Jurkat, Clone E6-1 (cell line): ENCODE results near the gene DLG1.
"Not testable (repeated sequence)": the region's sequence is repeated elsewhere in the genome, so short reads cannot be mapped to it uniquely, and the experiment has no call there.

Source experiments
- DNase-seq: peaks from one replicate; pipeline ENCODE4 v3.0.0-alpha.2; 2011; ENCODE audit warnings: low read depth, low spot score
- H3K4me3 ChIP-seq: 2 replicates; pipeline ENCODE4 v1.5.1; 2011; ENCODE audit warnings: mild to moderate bottlenecking, low read length, control low read depth, moderate library complexity

The DLG1 gene

DNA sequence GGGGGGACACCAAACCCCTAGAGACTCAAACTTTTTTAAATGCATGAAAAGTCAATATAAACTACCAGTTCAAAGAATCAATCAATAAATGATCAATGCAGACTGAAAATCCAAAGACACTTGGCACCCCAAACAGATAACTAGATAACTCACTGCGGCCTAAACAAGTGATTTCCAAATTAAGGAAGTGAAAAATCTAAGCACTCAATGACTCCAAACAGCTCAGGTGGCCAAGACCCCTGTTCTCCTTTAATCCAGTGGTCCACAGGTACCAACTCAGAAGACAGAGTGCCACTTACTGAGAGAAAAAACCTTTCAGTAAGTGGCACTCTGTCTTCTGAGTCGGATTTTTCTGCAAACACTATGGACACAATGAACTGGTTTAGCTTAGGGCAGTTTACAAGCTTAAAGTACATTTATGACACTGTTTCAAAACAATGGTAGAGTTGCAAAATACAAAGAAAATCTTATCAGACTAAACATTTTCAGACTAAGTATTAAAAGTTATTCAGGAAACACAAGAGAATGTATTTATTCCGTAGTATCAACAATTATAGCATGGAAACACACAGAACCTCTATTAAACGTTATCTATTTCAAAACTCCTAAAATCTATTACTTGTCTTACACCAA, 4.7 kb downstream of the DLG1 start:
- no peak overlapping the region for H3K4me3 ChIP-seq
- DNase-seq = no peak

DNA sequence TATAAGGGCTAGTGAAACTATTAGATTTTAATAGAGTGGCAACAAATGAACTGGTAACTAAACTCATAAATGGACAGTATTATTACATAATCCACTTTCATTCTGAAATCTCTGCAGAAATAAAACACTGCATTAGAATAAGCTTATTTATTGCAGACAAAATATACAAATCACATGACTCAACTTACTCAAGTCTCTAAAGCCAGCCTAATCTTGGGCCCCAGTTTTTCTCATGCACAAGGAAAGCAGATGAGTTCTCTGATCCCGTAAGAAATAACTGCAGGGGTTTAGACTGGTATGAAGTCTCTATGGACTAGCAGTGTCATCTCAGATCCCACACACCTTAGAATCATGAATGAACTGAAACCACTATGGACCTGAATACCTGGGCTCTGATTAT, 5.8 kb downstream of the DLG1 start:
- DNase-seq = no peak
- H3K4me3 ChIP-seq = no peak overlapping the region

- DNase-seq = no peak
- no peak overlapping the region for H3K4me3 ChIP-seq
Observed at GRCh38 chr3:197292083-197292646, 6.2 kb downstream of the DLG1 start.

GRCh38 chr3:197289726-197290125, 8.7 kb downstream of the DLG1 start:
- DNase-seq = no peak

DNA sequence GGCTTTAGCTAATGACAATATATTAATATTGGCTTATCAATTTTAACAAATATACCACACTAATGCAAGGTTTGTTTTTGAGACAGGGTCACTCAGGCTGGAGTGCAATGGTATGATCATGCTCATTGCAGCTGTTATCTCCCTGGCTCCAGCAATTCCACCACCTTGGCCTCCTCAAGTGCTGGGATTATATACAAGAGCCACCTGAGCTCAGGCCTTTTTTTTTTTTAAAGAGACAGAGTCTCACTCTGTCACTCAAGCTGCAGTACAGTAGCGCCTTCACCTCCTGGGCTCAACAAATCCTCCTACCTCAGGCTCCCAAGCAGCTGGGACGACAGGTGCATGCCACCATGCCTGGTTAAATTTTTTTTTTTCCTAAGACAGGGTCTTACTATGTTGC, 11.7 kb downstream of the DLG1 start:
- no peak overlapping the region for H3K4me3 ChIP-seq
- no peak for DNase-seq

More at GRCh38 chr3:197289726-197290125, 8.7 kb downstream of the DLG1 start:
- H3K4me3 ChIP-seq = no peak overlapping the region

- no peak overlapping the region for H3K4me3 ChIP-seq
- DNase-seq = no peak
Observed at GRCh38 chr3:197285557-197285956, 12.9 kb downstream of the DLG1 start.

GRCh38 chr3:197283045-197283444, 15.4 kb downstream of the DLG1 start:
- DNase-seq = no peak
- no peak overlapping the region for H3K4me3 ChIP-seq

GRCh38 chr3:197281849-197282248, 16.6 kb downstream of the DLG1 start:
- H3K4me3 ChIP-seq = no peak overlapping the region
- no peak for DNase-seq

- no peak for DNase-seq
- H3K4me3 ChIP-seq = no peak overlapping the region
Observed at GRCh38 chr3:197280156-197280555, 18.3 kb downstream of the DLG1 start.

- no peak for DNase-seq
- H3K4me3 ChIP-seq = no peak overlapping the region
Observed at GRCh38 chr3:197278933-197279332, 19.5 kb downstream of the DLG1 start.

DNA sequence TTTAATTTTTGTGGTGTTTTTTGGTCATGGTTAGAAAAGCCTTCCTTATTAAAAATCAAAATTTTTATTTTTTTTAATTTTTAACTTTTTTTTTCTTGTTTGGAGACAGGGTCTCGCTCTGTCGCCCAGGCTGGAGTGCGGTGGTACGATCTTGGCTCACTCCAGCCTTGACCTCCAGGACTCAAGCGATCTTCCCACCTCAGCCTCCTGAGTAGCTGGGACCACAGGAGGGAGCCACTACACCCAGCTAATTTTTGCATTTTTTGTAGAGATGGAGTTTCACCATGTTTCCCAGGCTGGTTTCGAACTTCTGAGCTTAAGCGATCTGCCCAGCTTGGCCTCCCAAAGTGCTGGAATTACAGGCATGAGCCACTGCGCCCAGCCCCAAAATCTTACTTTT, 21.6 kb downstream of the DLG1 start:
- DNase-seq, H3K4me3 ChIP-seq: not testable (repeated sequence)

- DNase-seq = no peak
- no peak overlapping the region for H3K4me3 ChIP-seq
Observed at GRCh38 chr3:197270558-197271317, 27.7 kb downstream of the DLG1 start.

GRCh38 chr3:197269024-197269423, 29.4 kb downstream of the DLG1 start:
- DNase-seq = no peak
- H3K4me3 ChIP-seq = no peak overlapping the region

DNA sequence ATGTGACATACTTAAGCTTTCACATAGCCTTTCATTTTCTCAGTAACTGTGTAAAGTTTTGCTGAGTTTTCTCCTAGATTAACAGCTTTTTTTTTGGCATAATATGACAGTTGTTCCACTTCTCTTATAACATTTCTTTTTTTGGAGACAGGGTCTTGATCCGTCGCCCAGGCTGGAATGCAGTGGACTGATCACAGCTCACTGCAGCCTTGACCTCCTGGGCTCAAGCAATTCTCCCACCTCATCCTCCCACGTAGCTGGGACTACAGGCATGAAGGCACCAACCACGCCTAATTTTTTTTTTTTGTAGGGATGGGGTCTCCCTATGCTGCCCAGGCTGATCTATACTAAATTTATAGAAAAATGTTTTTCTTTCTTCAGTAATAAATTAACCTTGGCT, 30.1 kb downstream of the DLG1 start:
- no peak overlapping the region for H3K4me3 ChIP-seq
- no peak for DNase-seq

DNA sequence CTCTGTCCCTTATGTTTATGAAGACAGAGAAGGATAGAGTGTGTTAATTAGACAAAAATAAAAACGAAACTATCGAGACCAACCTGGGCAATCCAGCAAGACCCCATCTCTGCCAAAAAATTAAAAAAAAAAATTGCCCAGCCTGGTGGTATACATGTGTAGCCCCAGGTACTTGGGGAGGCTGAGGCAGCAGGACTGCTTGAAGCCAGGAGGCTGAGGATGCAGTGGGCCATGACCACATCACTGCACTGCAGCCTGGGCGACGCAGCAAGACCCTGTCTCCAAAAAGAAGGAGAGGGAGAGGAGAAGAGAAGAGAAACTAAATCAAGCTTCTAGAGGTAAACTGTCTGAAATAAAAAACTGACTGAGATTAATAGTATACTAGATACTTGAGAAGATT, 32.1 kb downstream of the DLG1 start:
- no peak for DNase-seq
- no peak overlapping the region for H3K4me3 ChIP-seq

GRCh38 chr3:197262709-197263108, 35.7 kb downstream of the DLG1 start:
- H3K4me3 ChIP-seq = no peak overlapping the region
- DNase-seq = no peak

DNA sequence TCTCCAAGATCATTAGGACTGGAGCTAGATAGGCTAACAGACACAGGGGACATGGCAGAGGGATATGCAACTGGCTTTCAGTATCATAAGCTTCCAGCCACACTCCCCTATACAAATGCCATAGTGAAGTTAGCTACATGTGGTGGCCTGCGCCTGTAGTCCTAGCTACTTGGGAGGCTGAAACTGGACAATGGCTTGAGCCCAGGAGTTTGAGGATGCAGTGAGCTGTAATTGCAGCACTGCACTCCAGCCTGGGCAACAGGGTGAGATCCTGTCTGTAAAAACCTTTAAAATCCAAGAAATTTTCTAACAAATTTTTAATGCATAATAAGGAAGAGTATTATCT, 37.3 kb downstream of the DLG1 start:
- DNase-seq = no peak
- H3K4me3 ChIP-seq = no peak overlapping the region

GRCh38 chr3:197260491-197261163, 37.8 kb downstream of the DLG1 start:
- DNase-seq = no peak

GRCh38 chr3:197259096-197259495, 39.3 kb downstream of the DLG1 start:
- H3K4me3 ChIP-seq = no peak overlapping the region
- no peak for DNase-seq

More at GRCh38 chr3:197260491-197261163, 37.8 kb downstream of the DLG1 start:
- H3K4me3 ChIP-seq = no peak overlapping the region

DNA sequence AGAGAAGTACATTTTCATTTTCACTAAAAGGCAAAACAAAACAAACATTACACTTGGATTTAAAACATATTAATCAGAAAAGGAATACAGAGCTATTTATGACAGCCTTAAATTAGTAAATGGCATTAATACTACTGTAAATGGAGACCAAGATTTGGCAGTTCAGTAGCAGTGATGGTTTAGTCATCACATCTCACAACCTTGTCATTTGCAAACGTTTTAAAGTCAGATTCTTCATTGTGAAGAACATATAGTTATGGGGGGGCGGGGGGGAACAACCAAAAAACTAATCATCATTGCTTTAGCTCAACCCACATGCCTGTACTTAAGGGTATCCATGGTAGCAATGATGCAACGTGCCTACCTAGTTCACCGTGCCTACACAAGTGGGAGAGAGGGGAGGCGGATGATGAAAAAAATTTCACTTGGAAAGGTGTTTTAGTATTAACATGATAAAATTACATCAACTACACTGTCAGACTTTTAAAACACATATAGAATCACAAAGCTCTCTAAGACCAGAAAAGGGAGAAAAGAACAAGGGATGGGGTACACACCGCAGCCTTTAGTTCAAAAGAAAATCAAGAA, 40.1 kb downstream of the DLG1 start:
- DNase-seq = no peak
- H3K4me3 ChIP-seq = no peak overlapping the region
